Skeletal muscle satellite cell (primary cell): ENCODE results near the gene PEX12. TPM values are rescaled to one million over a fixed set of nuclear protein-coding genes. Genes with fewer than 3 reads are reported as not detected.
"Not testable (repeated sequence)": the region's sequence is repeated elsewhere in the genome, so short reads cannot be mapped to it uniquely, and the experiment has no call there.

Experiments used
- H3K27me3 ChIP-seq: 2 replicates; pipeline ENCODE4 v1.7.0; 2013; ENCODE audit warnings: low read length; ENCODE audit not compliant: control insufficient read depth, insufficient read depth
- H3K36me3 ChIP-seq: 2 replicates; pipeline ENCODE4 v1.7.0; 2013; ENCODE audit warnings: mild to moderate bottlenecking, control low read depth, low read length; ENCODE audit not compliant: insufficient read depth
- H3K4me1 ChIP-seq: 2 replicates; pipeline ENCODE4 v1.7.0; 2013; ENCODE audit warnings: low read length; ENCODE audit not compliant: control insufficient read depth, insufficient read depth
- H3K4me2 ChIP-seq: 2 replicates; pipeline ENCODE4 v1.7.0; 2013; ENCODE audit warnings: mild to moderate bottlenecking, low read length
- H3K4me3 ChIP-seq: 2 replicates; pipeline ENCODE4 v1.7.0; 2013; ENCODE audit warnings: low read length
- H3K9ac ChIP-seq: 2 replicates; pipeline ENCODE4 v1.7.0; 2013; ENCODE audit warnings: mild to moderate bottlenecking, low read depth, low read length, moderate library complexity
- H3K9me3 ChIP-seq: replicated peaks from 2 replicates; pipeline ENCODE4 v1.7.0; 2013; ENCODE audit warnings: mild to moderate bottlenecking, control low read depth, low read length
- total RNA-seq: library from RNA; depleted of rRNA; stranded (reverse); fragments of >200 nt; gene quantifications from 2 replicates; pipeline ENCODE4 v1.2.3, GENCODE V29; 2012; rRNA removed

Gene PEX12
- total RNA-seq = 7.1 and 9.2 TPM in 2 replicates

- Histone ChIP-seq H3K4me1 (peaks cover 18% of the 10 kb centered on the region), H3K9ac (peak within 1 kb of the TSS; percentile 91), H3K36me3 (peaks cover 17% of the 10 kb centered on the region), H3K4me3 (peak within 1 kb of the TSS; percentile 87), H3K4me2 (peak within 1 kb of the TSS; percentile 92), H3K9me3 (no peaks in the 10 kb centered on the region), H3K27me3 (no peaks in the 10 kb centered on the region)
Observed at GRCh38 chr17:35578197-35578928, at the start of gene PEX12. TSS of gene PEX12 (minus strand) at chr17:35578571. CDS start at chr17:35578021, 550 bp downstream.

DNA sequence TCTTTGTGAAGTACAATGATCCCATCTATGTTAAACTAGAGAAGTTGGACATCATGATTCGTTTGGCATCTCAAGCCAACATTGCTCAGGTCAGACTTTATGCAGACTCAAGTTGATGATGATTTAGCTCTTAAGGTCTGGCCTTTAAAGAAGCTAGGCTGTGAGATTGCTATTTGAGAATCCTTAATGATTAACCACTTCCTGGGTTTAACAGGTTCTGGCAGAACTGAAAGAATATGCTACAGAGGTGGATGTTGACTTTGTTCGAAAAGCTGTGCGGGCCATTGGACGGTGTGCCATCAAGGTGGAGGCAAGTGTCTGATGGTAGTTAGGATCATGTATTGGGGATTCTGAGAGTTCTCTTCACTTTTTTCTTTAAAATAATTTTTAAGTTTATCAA is 49.0 kb upstream of the PEX12 start:
- Histone ChIP-seq H3K4me1 (peaks cover 12% of the 10 kb centered on the region), H3K4me2 (no peak overlapping the region), H3K9ac (no peak overlapping the region), H3K27me3 (no peaks in the 10 kb centered on the region), H3K4me3 (no peak overlapping the region), H3K36me3 (peaks cover 58% of the 10 kb centered on the region), H3K9me3 (no peaks in the 10 kb centered on the region)

- Histone ChIP-seq H3K9me3 (no peaks in the 10 kb centered on the region), H3K4me1 (no peaks in the 10 kb centered on the region), H3K27me3 (no peaks in the 10 kb centered on the region), H3K36me3 (peaks cover 29% of the 10 kb centered on the region), H3K4me2 (no peak overlapping the region), H3K9ac (no peak overlapping the region), H3K4me3 (no peak overlapping the region)
Observed at GRCh38 chr17:35621768-35622167, 43.4 kb upstream of the PEX12 start.

- Histone ChIP-seq H3K36me3 (peaks cover 16% of the 10 kb centered on the region), H3K4me1 (no peaks in the 10 kb centered on the region), H3K27me3 (no peaks in the 10 kb centered on the region), H3K9me3 (no peaks in the 10 kb centered on the region), H3K4me3 (no peak overlapping the region), H3K4me2 (no peak overlapping the region), H3K9ac (no peak overlapping the region)
Observed at GRCh38 chr17:35618628-35619027, 40.3 kb upstream of the PEX12 start.

DNA sequence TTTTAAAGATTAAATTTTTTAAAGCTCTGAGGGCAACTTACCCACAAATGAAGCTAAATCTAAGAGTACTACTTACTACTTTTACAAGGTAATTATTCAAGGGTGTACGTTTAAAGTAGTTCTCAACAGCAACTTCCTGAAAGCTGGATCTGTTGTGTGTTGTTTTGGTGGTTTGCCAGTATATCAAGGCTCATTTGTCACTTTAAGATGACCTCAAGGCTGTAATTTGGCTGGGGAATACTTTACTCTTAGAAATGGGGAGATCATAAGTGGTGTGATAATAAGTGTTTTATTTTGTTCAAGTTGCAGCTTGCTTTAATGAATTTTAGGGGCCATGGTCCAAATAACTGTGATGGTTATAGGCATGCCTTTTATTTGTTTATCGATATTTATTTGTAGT is 39.1 kb upstream of the PEX12 start:
- Histone ChIP-seq H3K9ac (no peak overlapping the region), H3K9me3 (no peaks in the 10 kb centered on the region), H3K27me3 (no peaks in the 10 kb centered on the region), H3K4me3 (no peak overlapping the region), H3K4me1 (no peaks in the 10 kb centered on the region), H3K4me2 (no peak overlapping the region), H3K36me3 (peaks cover 18% of the 10 kb centered on the region)

DNA sequence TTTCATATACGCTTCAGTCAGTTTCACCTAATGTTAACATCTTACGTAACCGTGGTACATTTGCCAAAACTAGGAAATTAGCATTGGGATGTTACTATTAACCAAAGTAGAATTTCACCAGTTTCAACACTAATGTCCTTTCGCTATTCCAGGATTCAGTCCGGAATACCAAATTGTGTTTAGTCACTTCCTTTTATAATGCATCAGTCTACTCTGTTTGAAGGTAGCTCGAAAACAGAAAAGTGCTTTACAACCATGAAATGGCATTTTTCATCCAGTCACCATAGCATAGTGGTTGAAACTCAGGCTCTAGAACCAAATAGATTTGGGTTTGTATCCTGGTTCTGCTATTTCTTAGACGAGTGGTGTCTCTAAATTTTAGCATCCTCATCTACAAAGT is 38.2 kb upstream of the PEX12 start:
- peaks cover 18% of the 10 kb centered on the region for H3K36me3 ChIP-seq
- H3K4me3 ChIP-seq = no peak overlapping the region
- H3K4me1 ChIP-seq = no peaks in the 10 kb centered on the region

GRCh38 chr17:35614810-35615209 is 36.4 kb upstream of the PEX12 start:
- Histone ChIP-seq H3K9ac (no peak overlapping the region), H3K27me3 (no peaks in the 10 kb centered on the region), H3K4me2 (no peak overlapping the region), H3K36me3 (peaks cover 30% of the 10 kb centered on the region), H3K4me3 (no peak overlapping the region), H3K9me3 (no peaks in the 10 kb centered on the region), H3K4me1 (no peaks in the 10 kb centered on the region)

More for the DNA sequence above, 38.2 kb upstream of the PEX12 start:
- H3K4me2 ChIP-seq = no peak overlapping the region
- H3K27me3 ChIP-seq = no peaks in the 10 kb centered on the region
- H3K9me3 ChIP-seq = no peaks in the 10 kb centered on the region
- H3K9ac ChIP-seq = no peak overlapping the region

- Histone ChIP-seq H3K4me2 (no peak overlapping the region), H3K9ac (no peak overlapping the region), H3K36me3 (peaks cover 40% of the 10 kb centered on the region), H3K9me3 (no peaks in the 10 kb centered on the region), H3K27me3 (no peaks in the 10 kb centered on the region), H3K4me1 (no peaks in the 10 kb centered on the region), H3K4me3 (no peak overlapping the region)
Observed at GRCh38 chr17:35612924-35613521, 34.7 kb upstream of the PEX12 start.

GRCh38 chr17:35610746-35611145 is 32.4 kb upstream of the PEX12 start:
- H3K9ac ChIP-seq, H3K9me3 ChIP-seq: not testable (repeated sequence)
- peaks cover 56% of the 10 kb centered on the region for H3K36me3 ChIP-seq

DNA sequence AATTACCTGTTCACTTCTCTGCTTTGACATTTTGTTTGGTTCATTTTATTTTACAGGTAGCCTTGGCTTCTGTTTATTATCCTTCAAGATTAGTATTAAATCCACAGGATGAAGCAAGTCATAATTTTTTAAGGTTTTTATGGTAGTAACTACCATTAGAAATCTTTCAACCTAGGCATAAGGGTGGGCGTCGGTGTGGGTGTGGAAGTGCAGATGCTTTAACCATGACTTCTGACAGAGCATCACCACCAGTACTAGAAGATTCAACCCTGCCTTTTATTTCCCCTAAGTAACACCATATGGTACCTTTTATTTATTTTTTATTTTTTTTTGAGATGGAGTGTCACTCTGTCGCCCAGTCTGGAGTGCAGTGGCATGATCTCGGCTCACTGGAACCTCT is 31.5 kb upstream of the PEX12 start:
- Histone ChIP-seq H3K9ac (no peak overlapping the region), H3K4me1 (no peaks in the 10 kb centered on the region), H3K9me3 (no peaks in the 10 kb centered on the region), H3K4me2 (no peak overlapping the region), H3K4me3 (no peak overlapping the region), H3K27me3 (no peaks in the 10 kb centered on the region), H3K36me3 (peaks cover 56% of the 10 kb centered on the region)

More at GRCh38 chr17:35610746-35611145, 32.4 kb upstream of the PEX12 start:
- H3K27me3 ChIP-seq, H3K4me3 ChIP-seq, H3K4me1 ChIP-seq, H3K4me2 ChIP-seq: not testable (repeated sequence)

DNA sequence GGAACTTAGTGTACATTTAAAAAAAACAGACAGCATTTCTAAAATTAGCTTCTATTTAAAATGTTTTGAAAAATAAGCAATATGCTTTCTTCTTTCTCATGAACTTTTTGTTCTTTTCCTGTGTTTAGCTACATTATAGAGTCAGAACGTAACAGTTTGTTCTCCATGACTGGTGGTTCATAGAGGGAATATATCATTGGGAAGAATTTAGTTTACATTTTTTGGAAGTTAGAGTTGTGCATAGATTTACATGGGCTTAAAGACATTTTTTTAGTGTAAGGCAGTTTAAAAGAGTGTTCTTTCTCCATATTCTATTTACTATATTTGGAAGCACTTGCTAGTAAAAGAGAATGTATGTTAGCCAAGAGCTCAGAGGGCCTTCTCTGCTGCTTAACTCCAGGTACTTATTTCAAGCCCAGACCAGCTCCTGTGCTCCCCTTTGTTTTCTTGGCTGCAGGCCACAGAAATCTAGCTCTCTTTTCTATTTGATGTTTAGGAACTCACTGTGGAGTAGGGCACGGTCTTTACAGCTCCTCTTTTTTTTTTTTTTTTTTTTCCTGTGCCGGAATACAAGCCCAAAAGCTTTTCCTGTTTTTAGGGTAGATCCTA is 29.0 kb upstream of the PEX12 start:
- Histone ChIP-seq H3K4me3 (no peak overlapping the region), H3K4me1 (no peaks in the 10 kb centered on the region), H3K27me3 (no peaks in the 10 kb centered on the region), H3K9ac (no peak overlapping the region), H3K36me3 (peaks cover 62% of the 10 kb centered on the region), H3K9me3 (no peaks in the 10 kb centered on the region), H3K4me2 (no peak overlapping the region)
